WTC11 (cell line): ENCODE results near the gene AREL1.

Experiments used
- ATF2 ChIP-seq: sonication (generic); formaldehyde crosslinking; IDR thresholded peaks from 2 replicates; pipeline ENCODE4 v1.8.1; 2022; ENCODE audit warnings: low read depth, missing genetic modification reagents, borderline replicate concordance
- FOXJ3 ChIP-seq: sonication (generic); formaldehyde crosslinking; IDR thresholded peaks from 2 replicates; pipeline ENCODE4 v1.9.0; 2021; ENCODE audit warnings: missing genetic modification reagents, mild to moderate bottlenecking, borderline replicate concordance
- NR3C1 ChIP-seq: sonication (generic); formaldehyde crosslinking; conservative IDR thresholded peaks from 2 replicates; pipeline ENCODE4 v1.8.1; 2023; ENCODE audit warnings: low read depth, mild to moderate bottlenecking, missing genetic modification reagents
- USF2 ChIP-seq: sonication (generic); formaldehyde crosslinking; IDR thresholded peaks from 2 replicates; pipeline ENCODE4 v1.8.1; 2023; ENCODE audit warnings: mild to moderate bottlenecking, missing genetic modification reagents, moderate library complexity
- ZNF671 ChIP-seq: fragments of 250-450 bp; sonication (Bioruptor Pico); IDR thresholded peaks from 2 replicates; pipeline ENCODE4 v1.8.0; 2021; ENCODE audit warnings: mild to moderate bottlenecking
- TF ChIP-seq, protein P1 (sequence below): fragments of 200-600 bp; IDR thresholded peaks from 2 replicates; pipeline ENCODE4 v1.8.0; 2022; ENCODE audit warnings: antibody characterized with exemption
- TF ChIP-seq, protein P2 (sequence below): sonication (generic); formaldehyde crosslinking; IDR thresholded peaks from 2 replicates; pipeline ENCODE4 v1.8.1; 2022; ENCODE audit warnings: low read depth, mild to moderate bottlenecking, moderate library complexity, missing genetic modification reagents, borderline replicate concordance
- TF ChIP-seq, protein P3 (sequence below): sonication (generic); formaldehyde crosslinking; IDR thresholded peaks from 2 replicates; pipeline ENCODE4 v1.8.0; 2022; ENCODE audit warnings: mild to moderate bottlenecking, missing genetic modification reagents

GRCh38 chr14:74754157-74754556 is 41.3 kb upstream of the AREL1 start:
- TF ChIP-seq, protein P1, sequence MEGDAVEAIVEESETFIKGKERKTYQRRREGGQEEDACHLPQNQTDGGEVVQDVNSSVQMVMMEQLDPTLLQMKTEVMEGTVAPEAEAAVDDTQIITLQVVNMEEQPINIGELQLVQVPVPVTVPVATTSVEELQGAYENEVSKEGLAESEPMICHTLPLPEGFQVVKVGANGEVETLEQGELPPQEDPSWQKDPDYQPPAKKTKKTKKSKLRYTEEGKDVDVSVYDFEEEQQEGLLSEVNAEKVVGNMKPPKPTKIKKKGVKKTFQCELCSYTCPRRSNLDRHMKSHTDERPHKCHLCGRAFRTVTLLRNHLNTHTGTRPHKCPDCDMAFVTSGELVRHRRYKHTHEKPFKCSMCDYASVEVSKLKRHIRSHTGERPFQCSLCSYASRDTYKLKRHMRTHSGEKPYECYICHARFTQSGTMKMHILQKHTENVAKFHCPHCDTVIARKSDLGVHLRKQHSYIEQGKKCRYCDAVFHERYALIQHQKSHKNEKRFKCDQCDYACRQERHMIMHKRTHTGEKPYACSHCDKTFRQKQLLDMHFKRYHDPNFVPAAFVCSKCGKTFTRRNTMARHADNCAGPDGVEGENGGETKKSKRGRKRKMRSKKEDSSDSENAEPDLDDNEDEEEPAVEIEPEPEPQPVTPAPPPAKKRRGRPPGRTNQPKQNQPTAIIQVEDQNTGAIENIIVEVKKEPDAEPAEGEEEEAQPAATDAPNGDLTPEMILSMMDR: no peak
- no peak for TF ChIP-seq FOXJ3
- no peak for TF ChIP-seq USF2 (CRISPR knock-in tag)
- TF ChIP-seq, protein P2, sequence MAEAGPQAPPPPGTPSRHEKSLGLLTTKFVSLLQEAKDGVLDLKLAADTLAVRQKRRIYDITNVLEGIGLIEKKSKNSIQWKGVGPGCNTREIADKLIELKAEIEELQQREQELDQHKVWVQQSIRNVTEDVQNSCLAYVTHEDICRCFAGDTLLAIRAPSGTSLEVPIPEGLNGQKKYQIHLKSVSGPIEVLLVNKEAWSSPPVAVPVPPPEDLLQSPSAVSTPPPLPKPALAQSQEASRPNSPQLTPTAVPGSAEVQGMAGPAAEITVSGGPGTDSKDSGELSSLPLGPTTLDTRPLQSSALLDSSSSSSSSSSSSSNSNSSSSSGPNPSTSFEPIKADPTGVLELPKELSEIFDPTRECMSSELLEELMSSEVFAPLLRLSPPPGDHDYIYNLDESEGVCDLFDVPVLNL (CRISPR knock-in tag): no peak
- TF ChIP-seq ZNF671 (CRISPR knock-in tag): no peak
- no peak for TF ChIP-seq ATF2 (CRISPR knock-in tag)
- no peak for TF ChIP-seq NR3C1 (CRISPR knock-in tag)
- TF ChIP-seq, protein P3, sequence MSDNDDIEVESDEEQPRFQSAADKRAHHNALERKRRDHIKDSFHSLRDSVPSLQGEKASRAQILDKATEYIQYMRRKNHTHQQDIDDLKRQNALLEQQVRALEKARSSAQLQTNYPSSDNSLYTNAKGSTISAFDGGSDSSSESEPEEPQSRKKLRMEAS (CRISPR knock-in tag): no peak
